ENCODE results near the gene ARL8B.
"Not testable (repeated sequence)": the region's sequence is repeated elsewhere in the genome, so short reads cannot be mapped to it uniquely, and the experiment has no call there.

The ARL8B gene

DNA sequence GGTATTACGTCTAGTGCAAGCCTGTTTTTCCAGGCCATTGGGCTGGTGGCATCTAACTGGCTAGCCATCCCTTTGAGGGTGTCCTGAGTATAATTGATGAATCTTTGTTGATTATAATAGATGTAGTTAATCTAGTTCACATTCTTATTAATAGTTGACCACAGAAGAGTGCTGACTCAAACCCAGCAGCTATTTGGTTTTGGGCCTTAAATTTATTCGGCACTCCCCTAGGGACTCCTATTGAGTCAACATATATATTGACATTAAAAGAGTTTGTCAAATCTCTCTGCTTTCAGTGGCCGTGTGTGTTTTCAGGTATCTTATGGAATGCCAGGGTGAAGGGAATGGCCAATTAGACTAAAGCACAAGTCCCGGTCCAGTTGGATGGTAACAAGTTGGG, 19.7 kb downstream of the ARL8B start:
- H3K27ac Mint-ChIP-seq = no peak overlapping the region
- H3K36me3 Mint-ChIP-seq (ENCODE audit: insufficient read depth) = peaks cover 12% of the 10 kb centered on the region
- no peak overlapping the region for H3K4me3 Mint-ChIP-seq
- peaks cover 49 to 70% of the 10 kb centered on the region in 2 donors for H3K4me1 Mint-ChIP-seq (ENCODE audit: low read depth in 2 of 2)
- H3K9me3 Mint-ChIP-seq = no peaks in the 10 kb centered on the region
- no peaks in the 10 kb centered on the region for H3K27me3 Mint-ChIP-seq
- ATAC-seq (replicated peaks) (no peak), DNase-seq (no peak)

- no peaks in the 10 kb centered on the region for H3K9me3 Mint-ChIP-seq
- ATAC-seq (replicated peaks) (no peak), DNase-seq (no peak)
- H3K4me3 Mint-ChIP-seq = no peak overlapping the region
- H3K27me3 Mint-ChIP-seq = no peaks in the 10 kb centered on the region
- H3K36me3 Mint-ChIP-seq (ENCODE audit: insufficient read depth) = peaks cover 6% of the 10 kb centered on the region
- peaks cover 52 to 70% of the 10 kb centered on the region in 2 donors for H3K4me1 Mint-ChIP-seq (ENCODE audit: low read depth in 2 of 2)
- H3K27ac Mint-ChIP-seq = no peak overlapping the region
Measured at GRCh38 chr3:5143464-5143863, 21.4 kb downstream of the ARL8B start.

GRCh38 chr3:5144316-5144994, 22.4 kb downstream of the ARL8B start:
- no peak overlapping the region for H3K4me3 Mint-ChIP-seq
- no peak for ATAC-seq (replicated peaks)
- DNase-seq = no peak
- no peak overlapping the region for H3K27ac Mint-ChIP-seq
- H3K36me3 Mint-ChIP-seq (ENCODE audit: insufficient read depth) = peaks cover 6% of the 10 kb centered on the region
- no peaks in the 10 kb centered on the region for H3K9me3 Mint-ChIP-seq
- peaks cover 59 to 71% of the 10 kb centered on the region in 2 donors for H3K4me1 Mint-ChIP-seq (ENCODE audit: low read depth in 2 of 2)
- H3K27me3 Mint-ChIP-seq = no peaks in the 10 kb centered on the region

GRCh38 chr3:5145120-5145519, 23.0 kb downstream of the ARL8B start:
- peaks cover 57 to 71% of the 10 kb centered on the region in 2 donors for H3K4me1 Mint-ChIP-seq (ENCODE audit: low read depth in 2 of 2)
- H3K9me3 Mint-ChIP-seq = no peaks in the 10 kb centered on the region
- DNase-seq (no peak), ATAC-seq (replicated peaks) (no peak)
- peaks cover 6% of the 10 kb centered on the region for H3K36me3 Mint-ChIP-seq (ENCODE audit: insufficient read depth)
- H3K27ac Mint-ChIP-seq = no peak overlapping the region
- no peaks in the 10 kb centered on the region for H3K27me3 Mint-ChIP-seq
- H3K4me3 Mint-ChIP-seq = no peak overlapping the region

DNA sequence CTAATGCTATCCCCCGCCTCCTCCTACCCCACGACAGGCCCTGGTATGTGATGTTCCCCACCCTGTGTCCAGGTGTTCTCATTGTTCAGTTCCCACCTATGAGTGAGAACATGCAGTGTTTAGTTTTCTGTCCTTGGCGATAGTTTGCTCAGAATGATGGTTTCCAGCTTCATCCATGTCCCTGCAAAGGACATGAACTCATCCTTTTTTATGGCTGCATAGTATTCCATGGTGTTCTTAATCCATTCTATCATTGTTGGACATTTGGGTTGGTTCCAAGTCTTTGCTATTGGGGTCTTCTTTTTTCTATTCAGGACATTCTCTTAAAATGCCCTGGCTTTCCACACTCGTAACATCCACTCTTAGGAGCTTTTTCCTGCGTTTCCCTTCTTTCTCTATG, 25.1 kb downstream of the ARL8B start:
- H3K4me3 Mint-ChIP-seq, DNase-seq: not testable (repeated sequence)
- H3K4me1 Mint-ChIP-seq (ENCODE audit: low read depth in 2 of 2) = peaks cover 45 to 64% of the 10 kb centered on the region in 2 donors

GRCh38 chr3:5149306-5149880, 27.3 kb downstream of the ARL8B start:
- no peak overlapping the region for H3K4me3 Mint-ChIP-seq
- no peak for DNase-seq
- H3K36me3 Mint-ChIP-seq (ENCODE audit: insufficient read depth) = peaks cover 3% of the 10 kb centered on the region
- H3K27ac Mint-ChIP-seq = peak overlapping the region in 1 of 2 donors; percentile 59
- no peaks in the 10 kb centered on the region for H3K27me3 Mint-ChIP-seq
- peaks cover 42 to 66% of the 10 kb centered on the region in 2 donors for H3K4me1 Mint-ChIP-seq (ENCODE audit: low read depth in 2 of 2)
- H3K9me3 Mint-ChIP-seq = no peaks in the 10 kb centered on the region
- ATAC-seq (replicated peaks) = no peak

More for the DNA sequence above, 25.1 kb downstream of the ARL8B start:
- H3K9me3 Mint-ChIP-seq; H3K27ac Mint-ChIP-seq; H3K36me3 Mint-ChIP-seq (ENCODE audit: insufficient read depth); H3K27me3 Mint-ChIP-seq; ATAC-seq (replicated peaks): not testable (repeated sequence)

DNA sequence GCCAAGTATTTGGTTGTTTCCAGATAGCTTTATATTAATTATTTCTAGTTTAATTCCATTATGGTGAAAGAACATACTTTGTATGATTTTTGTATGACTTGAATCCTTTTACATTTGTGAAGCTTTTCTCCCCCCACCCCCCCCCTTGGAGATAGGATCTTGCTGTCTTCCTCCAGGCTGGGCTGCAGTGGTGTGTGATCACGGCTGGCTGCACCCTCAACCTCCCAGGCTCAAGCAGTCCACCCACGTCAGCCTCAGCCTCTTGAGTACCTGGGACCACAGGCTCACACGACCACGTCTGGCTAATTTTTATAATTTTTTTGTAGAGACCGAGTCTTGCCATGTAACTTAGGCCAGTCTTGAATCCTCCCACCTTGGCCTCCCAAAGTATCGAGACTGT, 29.5 kb downstream of the ARL8B start:
- peaks cover 17% of the 10 kb centered on the region for H3K36me3 Mint-ChIP-seq (ENCODE audit: insufficient read depth)
- no peak overlapping the region for H3K4me3 Mint-ChIP-seq
- H3K27me3 Mint-ChIP-seq = no peaks in the 10 kb centered on the region
- H3K4me1 Mint-ChIP-seq (ENCODE audit: low read depth in 2 of 2) = peaks cover 45 to 67% of the 10 kb centered on the region in 2 donors
- DNase-seq = no peak
- H3K27ac Mint-ChIP-seq = no peak overlapping the region
- no peaks in the 10 kb centered on the region for H3K9me3 Mint-ChIP-seq
- ATAC-seq (replicated peaks) = no peak

DNA sequence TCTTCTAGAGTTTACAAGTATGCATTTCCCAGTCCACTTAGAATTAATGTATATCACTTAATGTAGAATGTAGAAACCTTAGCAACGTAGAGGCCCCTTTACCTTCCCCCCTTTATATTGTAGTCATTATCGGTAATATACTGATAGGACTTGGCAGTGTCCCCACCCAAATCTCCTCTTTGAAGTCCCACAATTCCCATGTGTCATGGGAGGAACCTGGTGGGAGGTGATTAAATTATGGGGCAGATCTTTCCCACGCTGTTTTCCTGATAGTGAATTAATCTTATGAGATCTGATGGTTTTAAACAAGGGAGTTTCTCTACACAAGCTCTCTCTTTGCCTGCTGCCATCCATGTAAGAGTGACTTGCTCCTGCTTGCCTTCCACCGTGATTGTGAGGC, 31.0 kb downstream of the ARL8B start:
- peaks cover 46 to 70% of the 10 kb centered on the region in 2 donors for H3K4me1 Mint-ChIP-seq (ENCODE audit: low read depth in 2 of 2)
- no peaks in the 10 kb centered on the region for H3K27me3 Mint-ChIP-seq
- ATAC-seq (replicated peaks) (no peak), DNase-seq (no peak)
- H3K36me3 Mint-ChIP-seq (ENCODE audit: insufficient read depth) = peaks cover 23% of the 10 kb centered on the region
- H3K9me3 Mint-ChIP-seq = no peaks in the 10 kb centered on the region
- no peak overlapping the region for H3K27ac Mint-ChIP-seq
- H3K4me3 Mint-ChIP-seq = no peak overlapping the region

DNA sequence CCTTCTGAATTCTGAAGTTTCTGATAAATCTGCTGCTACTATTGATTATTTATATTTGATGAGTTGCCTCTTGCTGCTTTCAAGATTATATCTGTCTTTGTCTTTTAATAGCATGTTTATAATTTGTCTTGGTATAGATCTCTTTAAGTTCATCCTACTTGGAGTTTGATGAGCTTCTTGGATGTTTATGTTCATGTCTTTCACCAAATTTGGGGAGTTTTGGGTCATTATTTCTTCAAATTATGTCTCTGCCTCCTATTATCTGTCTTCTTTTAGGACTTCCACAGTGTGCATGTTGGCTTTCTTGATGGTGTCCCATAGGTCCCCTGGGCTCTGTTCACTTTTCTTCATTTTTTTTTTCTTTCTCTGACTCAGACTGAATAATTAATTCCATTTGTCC, 33.1 kb downstream of the ARL8B start:
- Mint-ChIP-seq H3K36me3 (ENCODE audit: insufficient read depth) (peaks cover 30% of the 10 kb centered on the region), H3K27me3 (no peaks in the 10 kb centered on the region), H3K4me1 (ENCODE audit: low read depth in 2 of 2) (peaks cover 31 to 55% of the 10 kb centered on the region in 2 donors), H3K9me3 (no peaks in the 10 kb centered on the region), H3K27ac (no peak overlapping the region), H3K4me3 (no peak overlapping the region)
- no peak for ATAC-seq (replicated peaks)
- no peak for DNase-seq

DNA sequence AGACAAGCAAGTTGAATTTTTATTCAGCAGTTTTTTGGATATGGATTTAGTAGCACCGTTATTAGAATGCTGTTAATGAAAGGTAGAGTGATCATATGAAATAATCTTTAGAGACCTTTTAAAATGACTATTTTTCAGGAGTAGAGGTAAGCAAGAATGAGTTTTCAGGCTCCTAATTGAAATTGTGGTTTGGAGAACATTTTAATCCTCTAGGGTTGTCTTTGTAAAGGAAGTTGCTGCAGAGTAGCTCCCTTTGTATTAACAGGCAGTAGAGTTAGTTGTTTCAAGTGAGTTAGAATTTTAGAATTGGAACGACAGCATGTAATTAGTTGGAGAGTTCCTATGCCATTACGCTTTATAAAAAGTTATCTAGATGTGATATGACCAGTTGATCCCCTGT, 38.2 kb downstream of the ARL8B start:
- Mint-ChIP-seq H3K27me3 (no peaks in the 10 kb centered on the region), H3K4me3 (no peak overlapping the region), H3K9me3 (no peaks in the 10 kb centered on the region), H3K36me3 (ENCODE audit: insufficient read depth) (peaks cover 23% of the 10 kb centered on the region), H3K4me1 (ENCODE audit: low read depth in 2 of 2) (peaks cover 44 to 59% of the 10 kb centered on the region in 2 donors), H3K27ac (peak overlapping the region; percentile 68 to 76)
- DNase-seq (no peak), ATAC-seq (replicated peaks) (no peak)

DNA sequence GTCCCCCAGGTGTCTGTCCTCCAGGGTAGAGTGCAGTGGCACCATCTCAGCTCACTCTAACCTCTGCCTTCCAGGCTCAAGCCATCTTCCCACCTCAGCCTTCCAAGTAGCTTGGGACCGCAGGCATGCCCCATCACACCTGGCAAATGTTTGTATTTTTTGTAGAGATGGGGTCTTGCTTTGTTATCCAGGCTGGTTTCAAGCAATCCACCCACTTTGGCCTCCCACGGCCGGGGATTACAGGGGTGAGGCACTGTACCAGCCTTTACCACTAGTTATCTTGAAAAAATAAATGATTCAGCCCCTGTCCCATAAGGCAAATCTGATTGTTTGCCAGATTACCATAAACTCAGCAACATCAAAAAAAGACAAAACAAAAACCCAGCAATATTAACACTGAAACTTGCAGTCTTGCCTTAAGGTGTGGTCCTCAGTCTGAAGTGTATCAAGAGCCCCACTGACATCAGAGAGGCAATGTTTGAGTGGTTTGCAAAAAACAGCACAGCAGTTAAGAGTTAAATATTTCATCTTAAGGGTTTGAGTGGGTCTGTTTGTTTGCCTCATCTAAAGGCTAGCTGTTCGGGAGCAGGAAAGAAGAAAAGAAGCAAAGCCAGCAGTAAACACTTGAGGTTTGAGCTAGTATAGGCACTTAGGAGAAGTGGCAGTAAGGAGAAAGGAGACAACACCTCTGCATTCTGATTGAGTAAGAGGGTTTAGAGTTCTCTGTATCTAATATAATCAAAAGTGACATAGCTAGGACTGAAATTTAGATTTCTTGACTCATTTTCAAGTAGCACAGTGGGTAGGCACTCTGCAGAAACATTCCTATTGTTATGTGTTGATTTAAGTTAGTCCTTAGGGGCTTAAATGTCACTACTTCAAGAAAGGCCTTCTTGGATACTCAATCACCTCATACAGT, 39.1 kb downstream of the ARL8B start:
- Mint-ChIP-seq H3K4me3 (peak overlapping the region in 1 of 2 donors; percentile 8), H3K4me1 (ENCODE audit: low read depth in 2 of 2) (peaks cover 40 to 58% of the 10 kb centered on the region in 2 donors), H3K27ac (peak overlapping the region; percentile 68 to 76), H3K36me3 (ENCODE audit: insufficient read depth) (peaks cover 20% of the 10 kb centered on the region), H3K27me3 (no peaks in the 10 kb centered on the region), H3K9me3 (no peaks in the 10 kb centered on the region)
- DNase-seq (no peak), ATAC-seq (replicated peaks) (no peak)

DNA sequence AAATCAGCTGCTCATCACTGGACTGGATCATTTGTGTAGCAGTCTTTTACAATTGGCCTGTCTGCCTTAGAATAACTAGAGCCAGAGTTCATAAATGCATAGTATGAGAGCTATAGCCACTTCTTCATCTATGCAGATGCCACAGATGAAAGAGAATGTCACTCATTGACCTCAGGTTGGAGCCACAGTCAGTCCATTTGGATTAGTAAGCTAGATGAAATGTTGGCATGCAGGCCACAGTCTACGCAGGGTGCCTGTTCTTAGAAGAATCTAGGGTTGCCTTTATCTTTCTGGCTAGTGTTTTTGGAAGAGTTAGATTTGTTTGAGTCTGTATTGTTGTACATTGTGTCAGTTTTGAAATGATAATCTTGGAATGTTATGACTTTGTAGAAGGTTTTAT, 40.0 kb downstream of the ARL8B start:
- H3K27ac Mint-ChIP-seq = peak overlapping the region in 1 of 2 donors; percentile 68
- no peak for ATAC-seq (replicated peaks)
- H3K4me1 Mint-ChIP-seq (ENCODE audit: low read depth in 2 of 2) = peaks cover 37 to 56% of the 10 kb centered on the region in 2 donors
- no peak overlapping the region for H3K4me3 Mint-ChIP-seq
- H3K9me3 Mint-ChIP-seq = no peaks in the 10 kb centered on the region
- no peak for DNase-seq
- H3K36me3 Mint-ChIP-seq (ENCODE audit: insufficient read depth) = peaks cover 14% of the 10 kb centered on the region
- H3K27me3 Mint-ChIP-seq = no peaks in the 10 kb centered on the region

- Mint-ChIP-seq H3K27me3 (no peaks in the 10 kb centered on the region), H3K9me3 (no peaks in the 10 kb centered on the region), H3K27ac (peak overlapping the region in 1 of 2 donors; percentile 64), H3K36me3 (ENCODE audit: insufficient read depth) (peaks cover 7% of the 10 kb centered on the region), H3K4me1 (ENCODE audit: low read depth in 2 of 2) (peaks cover 35 to 61% of the 10 kb centered on the region in 2 donors), H3K4me3 (no peak overlapping the region)
- no peak for DNase-seq
- ATAC-seq (replicated peaks) = no peak
Measured at GRCh38 chr3:5165698-5166097, 43.6 kb downstream of the ARL8B start.

Data from effector memory CD8-positive, alpha-beta T cell (primary cell).